Measurements from ENCODE around the gene FAM227A.

DNA sequence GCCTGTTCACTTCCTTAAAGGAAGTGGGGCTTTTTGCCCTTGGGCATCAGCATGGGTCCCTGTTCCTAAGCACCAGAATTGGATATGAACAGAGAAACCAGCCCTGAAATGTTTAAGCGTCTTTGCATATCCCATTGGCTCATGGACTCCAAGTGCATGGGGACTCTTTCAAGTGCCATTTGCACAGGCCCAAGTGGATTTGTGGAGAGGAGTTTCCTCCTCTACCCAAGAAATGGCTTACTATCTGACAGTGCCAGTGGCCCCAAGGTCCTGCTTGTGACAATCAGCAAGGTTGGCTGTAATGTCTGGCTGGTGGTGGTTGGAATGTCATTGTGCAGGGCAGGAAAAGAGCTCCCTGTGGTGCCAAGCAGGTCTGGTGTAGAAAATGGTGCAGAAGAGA lies 29.6 kb upstream of the FAM227A start:
- TF ChIP-seq CTCF (IDR thresholded peaks at IDR 0.05; ENCODE audit: low read depth, low read length) = no peak
- no peak for TF ChIP-seq EZH2phosphoT487 (IDR thresholded peaks at IDR 0.05; ENCODE audit: low read depth)

Measured in OCI-LY3 (cell line).